GM12873 (cell line): Measurements from ENCODE around the gene RBM33.

Experiments
- CTCF ChIP-seq: IDR thresholded peaks from 2 replicates; pipeline ENCODE4 v1.5.1; 2012; ENCODE audit warnings: low read depth, mild to moderate bottlenecking, moderate library complexity, low read length, control low read depth; ENCODE audit not compliant: insufficient read depth; ENCODE audit errors: missing control alignments

The RBM33 gene

GRCh38 chr7:155717010-155717744 is 72.7 kb downstream of the RBM33 start:
- TF ChIP-seq CTCF = no peak

GRCh38 chr7:155721056-155721455 is 76.6 kb downstream of the RBM33 start:
- no peak for TF ChIP-seq CTCF

- no peak for TF ChIP-seq CTCF
Observed at GRCh38 chr7:155722118-155722517, 77.7 kb downstream of the RBM33 start.

GRCh38 chr7:155722936-155723335 is 78.5 kb downstream of the RBM33 start:
- no peak for TF ChIP-seq CTCF

- TF ChIP-seq CTCF = peak; percentile 31
Observed at GRCh38 chr7:155724327-155725005, 80.0 kb downstream of the RBM33 start.

GRCh38 chr7:155725006-155725355 is 80.5 kb downstream of the RBM33 start:
- TF ChIP-seq CTCF = no peak

GRCh38 chr7:155727616-155728015 is 83.2 kb downstream of the RBM33 start:
- no peak for TF ChIP-seq CTCF
